Lower lobe of right lung (tissue), 2 donors: ENCODE measurements around the gene DIMT1. TPM values are rescaled to one million over a fixed set of nuclear protein-coding genes. Genes with fewer than 3 reads are reported as not detected.

Source experiments
- ATAC-seq, 2 donors: fragments of 200-7000 bp; cut with Tn5 transposase; one replicate each; pipeline ENCODE4 v1.9.1; 2020 to 2022; ENCODE audit warnings: mild to moderate bottlenecking in 2 of 2, moderate library complexity in 2 of 2
- DNase-seq: peaks from one replicate; pipeline ENCODE4 v3.0.0-alpha.2; 2020
- H3K27ac ChIP-seq: fragments of 200-600 bp; one replicate; pipeline ENCODE4 v1.8.0; 2022
- H3K27me3 ChIP-seq: fragments of 200-600 bp; one replicate; pipeline ENCODE4 v1.8.0; 2022; ENCODE audit warnings: low read depth
- H3K36me3 ChIP-seq: fragments of 200-600 bp; one replicate; pipeline ENCODE4 v1.8.0; 2022; ENCODE audit warnings: mild to moderate bottlenecking
- H3K4me1 ChIP-seq: fragments of 200-600 bp; one replicate; pipeline ENCODE4 v1.8.0; 2022
- H3K4me3 ChIP-seq: fragments of 200-600 bp; one replicate; pipeline ENCODE4 v1.8.0; 2022; ENCODE audit warnings: mild to moderate bottlenecking
- H3K9me3 ChIP-seq: fragments of 200-600 bp; one replicate; pipeline ENCODE4 v1.8.0; 2022
- intact Hi-C: fragments of 100-400 bp; cut with DNase I; formaldehyde crosslinking; loops from one replicate; pipeline ENCODE4 v1.11.0; 2022
- total RNA-seq: library from RNA; stranded (reverse); fragmentation: NEBNext Ultra II Directional; extraction: Animal tissue kit (Norgen Biotek cat#: 25700); gene quantifications from one replicate; pipeline ENCODE4 v1.2.1, GENCODE V29; 2021
- TF ChIP-seq, protein P1 (sequence below): fragments of 200-600 bp; IDR thresholded peaks from one replicate; pipeline ENCODE4 v1.8.0; 2022; ENCODE audit warnings: antibody characterized with exemption, mild to moderate bottlenecking
- donor health status: DM: no; HTN: yes; CAD: no; lungs with severe emphysema.

Gene DIMT1
- total RNA-seq, 1 donor from 2014 or later, result 19.3 TPM

DNA sequence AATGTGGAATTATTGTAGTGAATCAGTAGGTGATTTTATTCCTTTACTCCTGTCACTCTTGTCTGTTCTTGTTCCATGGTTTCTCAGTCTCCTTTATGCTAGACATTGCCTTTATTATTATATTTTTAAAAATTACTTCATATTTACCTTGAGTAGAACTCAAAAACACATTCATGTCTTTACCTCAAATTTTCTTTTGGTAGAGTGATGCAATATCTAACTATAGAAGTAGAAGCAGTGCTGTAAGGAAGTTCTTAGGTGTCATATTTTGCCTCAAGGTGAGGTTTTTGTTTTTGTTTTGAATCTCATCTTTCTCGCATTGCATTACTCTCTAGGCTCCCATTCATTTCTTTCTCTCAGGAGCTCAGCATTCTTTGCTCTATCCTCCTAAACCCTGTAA lies 21.1 kb upstream of the DIMT1 start:
- H3K4me3 ChIP-seq, result no peak overlapping the region
- no peak overlapping the region for H3K27ac ChIP-seq
- no peaks in the 10 kb centered on the region for H3K4me1 ChIP-seq
- DNase-seq (no peak), ATAC-seq (no peak)
- TF ChIP-seq, protein P1, sequence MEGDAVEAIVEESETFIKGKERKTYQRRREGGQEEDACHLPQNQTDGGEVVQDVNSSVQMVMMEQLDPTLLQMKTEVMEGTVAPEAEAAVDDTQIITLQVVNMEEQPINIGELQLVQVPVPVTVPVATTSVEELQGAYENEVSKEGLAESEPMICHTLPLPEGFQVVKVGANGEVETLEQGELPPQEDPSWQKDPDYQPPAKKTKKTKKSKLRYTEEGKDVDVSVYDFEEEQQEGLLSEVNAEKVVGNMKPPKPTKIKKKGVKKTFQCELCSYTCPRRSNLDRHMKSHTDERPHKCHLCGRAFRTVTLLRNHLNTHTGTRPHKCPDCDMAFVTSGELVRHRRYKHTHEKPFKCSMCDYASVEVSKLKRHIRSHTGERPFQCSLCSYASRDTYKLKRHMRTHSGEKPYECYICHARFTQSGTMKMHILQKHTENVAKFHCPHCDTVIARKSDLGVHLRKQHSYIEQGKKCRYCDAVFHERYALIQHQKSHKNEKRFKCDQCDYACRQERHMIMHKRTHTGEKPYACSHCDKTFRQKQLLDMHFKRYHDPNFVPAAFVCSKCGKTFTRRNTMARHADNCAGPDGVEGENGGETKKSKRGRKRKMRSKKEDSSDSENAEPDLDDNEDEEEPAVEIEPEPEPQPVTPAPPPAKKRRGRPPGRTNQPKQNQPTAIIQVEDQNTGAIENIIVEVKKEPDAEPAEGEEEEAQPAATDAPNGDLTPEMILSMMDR, result no peak
- no peaks in the 10 kb centered on the region for H3K9me3 ChIP-seq
- no peaks in the 10 kb centered on the region for H3K27me3 ChIP-seq
- intact Hi-C loops, result no loop called here
- no peaks in the 10 kb centered on the region for H3K36me3 ChIP-seq

DNA sequence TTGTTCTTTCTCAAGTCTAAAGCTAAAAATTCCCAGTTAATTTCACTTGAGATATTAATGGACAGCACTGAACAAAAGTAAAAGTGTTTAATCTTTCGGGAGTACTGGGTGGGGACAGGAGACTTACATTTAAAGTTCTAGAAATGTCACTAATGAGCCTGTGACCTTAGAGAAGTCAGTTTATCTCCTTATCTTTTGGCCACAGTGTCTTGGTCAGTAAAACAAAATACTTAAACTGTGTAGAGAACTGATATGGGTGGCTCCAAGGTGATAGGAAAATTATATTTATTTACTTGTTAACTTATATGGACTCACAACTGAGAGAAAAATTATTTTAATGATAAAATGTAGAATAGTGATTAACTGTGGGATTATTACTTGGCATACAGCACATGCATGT lies 17.7 kb upstream of the DIMT1 start:
- TF ChIP-seq, protein P1, result no peak
- Histone ChIP-seq H3K4me1 (no peaks in the 10 kb centered on the region), H3K27me3 (no peaks in the 10 kb centered on the region), H3K4me3 (no peak overlapping the region), H3K36me3 (peaks cover 9% of the 10 kb centered on the region), H3K9me3 (no peaks in the 10 kb centered on the region), H3K27ac (no peak overlapping the region)
- DNase-seq, result no peak
- intact Hi-C loops, result no loop called here
- no peak for ATAC-seq

DNA sequence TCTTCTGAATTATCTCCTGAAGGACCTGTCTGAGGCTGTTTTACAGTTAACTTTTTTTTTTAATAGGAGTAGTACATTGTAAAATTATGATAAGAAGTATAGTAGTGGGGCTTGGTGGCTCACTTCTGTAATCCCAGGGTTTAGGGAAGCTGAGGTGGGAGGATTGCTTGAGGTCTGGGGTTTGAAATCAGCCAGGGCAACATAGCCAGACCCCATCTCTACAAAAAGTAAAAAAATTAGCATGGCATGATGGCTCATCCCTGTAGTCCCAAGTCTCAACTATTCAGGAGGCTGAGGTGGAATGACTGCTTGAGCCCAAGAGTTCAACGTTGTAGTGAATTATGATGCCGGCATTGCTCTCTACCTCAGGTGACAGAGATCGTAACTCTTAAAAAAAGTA lies 15.9 kb upstream of the DIMT1 start:
- no peaks in the 10 kb centered on the region for H3K4me1 ChIP-seq
- DNase-seq (no peak), ATAC-seq (no peak)
- intact Hi-C loops, result no loop called here
- no peak overlapping the region for H3K4me3 ChIP-seq
- peaks cover 9% of the 10 kb centered on the region for H3K36me3 ChIP-seq
- TF ChIP-seq, protein P1, result no peak
- H3K9me3 ChIP-seq, result no peaks in the 10 kb centered on the region
- H3K27me3 ChIP-seq, result no peaks in the 10 kb centered on the region
- no peak overlapping the region for H3K27ac ChIP-seq

DNA sequence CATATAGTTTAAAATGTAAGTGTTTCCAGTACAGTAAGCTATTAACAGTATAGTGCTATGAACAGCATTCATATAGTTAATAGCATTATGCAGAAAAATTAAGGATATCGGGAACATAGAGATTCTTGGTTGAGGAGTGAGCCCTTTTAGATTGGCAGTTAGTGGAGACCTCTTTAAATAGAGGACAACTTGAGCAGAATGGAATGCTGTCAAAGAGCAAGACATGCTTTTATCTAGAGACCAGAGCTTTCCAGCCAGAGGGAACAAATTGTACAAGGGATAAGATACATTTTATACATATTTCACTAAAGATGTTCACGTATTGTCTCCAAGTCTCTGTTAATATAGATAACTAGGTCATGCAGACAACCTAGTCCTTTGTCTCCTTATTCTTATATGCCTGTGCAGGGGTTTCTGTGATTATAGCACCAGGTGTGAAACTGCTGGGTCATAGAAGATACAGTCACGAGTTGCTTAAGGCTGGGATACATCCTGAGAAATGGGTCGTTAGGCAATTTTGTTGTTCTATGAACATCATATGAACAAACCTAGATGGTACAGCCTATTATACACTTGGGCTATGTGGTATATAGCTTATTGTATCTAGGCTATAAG lies 14.9 kb upstream of the DIMT1 start:
- no peaks in the 10 kb centered on the region for H3K9me3 ChIP-seq
- H3K36me3 ChIP-seq, result peaks cover 9% of the 10 kb centered on the region
- H3K4me1 ChIP-seq, result peaks cover 9% of the 10 kb centered on the region
- TF ChIP-seq, protein P1, result no peak
- H3K27me3 ChIP-seq, result no peaks in the 10 kb centered on the region
- ATAC-seq (no peak), DNase-seq (no peak)
- H3K4me3 ChIP-seq, result no peak overlapping the region
- intact Hi-C loops, result no loop called here
- no peak overlapping the region for H3K27ac ChIP-seq

DNA sequence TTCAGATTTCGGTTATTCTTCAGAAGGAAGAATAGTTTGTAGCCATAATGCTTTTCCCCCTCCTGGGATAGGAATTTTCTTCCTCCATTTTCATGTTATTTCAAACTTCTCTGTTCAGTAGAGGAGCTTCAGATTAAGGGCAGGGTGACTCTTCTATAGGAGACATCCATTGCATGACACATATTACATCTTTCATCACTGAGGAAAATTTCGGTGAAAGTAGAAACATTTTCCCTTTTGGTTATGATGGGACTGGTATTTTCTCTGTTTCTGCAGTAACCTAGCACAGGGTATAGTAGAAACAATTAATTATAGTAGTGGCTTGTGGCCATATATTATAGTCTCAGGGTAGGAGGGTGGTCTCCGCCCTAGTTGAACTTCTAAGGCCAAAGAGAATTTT lies 10.0 kb upstream of the DIMT1 start:
- Histone ChIP-seq H3K9me3 (no peaks in the 10 kb centered on the region), H3K36me3 (peaks cover 9% of the 10 kb centered on the region), H3K4me1 (peaks cover 15% of the 10 kb centered on the region), H3K27ac (no peak overlapping the region), H3K4me3 (peak overlapping the region; percentile 77), H3K27me3 (no peaks in the 10 kb centered on the region)
- TF ChIP-seq, protein P1, result no peak
- intact Hi-C loops, result no loop called here
- ATAC-seq (no peak), DNase-seq (no peak)
